Mesenchymal stem cell (in vitro differentiated cells and primary cell): Measurements from ENCODE around the gene IRF7.

Source experiments
- DNase-seq: peaks from one replicate; pipeline ENCODE4 v3.0.0-alpha.2; 2013
- H2AFZ ChIP-seq: one replicate; pipeline ENCODE4 v1.6.1; 2013; ENCODE audit warnings: low read depth, mild to moderate bottlenecking, control low read depth, inconsistent platforms, low read length, moderate library complexity
- H2AK5ac ChIP-seq: 2 replicates; pipeline ENCODE4 v1.6.1; 2013; ENCODE audit warnings: low read length, moderate library complexity, mild to moderate bottlenecking, inconsistent platforms; ENCODE audit not compliant: severe bottlenecking
- H2BK120ac ChIP-seq: one replicate; pipeline ENCODE4 v1.6.1; 2013; ENCODE audit warnings: low read depth, mild to moderate bottlenecking, inconsistent platforms, low read length, moderate library complexity
- H2BK12ac ChIP-seq, 2 experiments: one replicate each; pipeline ENCODE4 v1.6.1; 2013; ENCODE audit warnings: inconsistent platforms in 2 of 2, low read length in 2 of 2, mild to moderate bottlenecking in 2 of 2, moderate library complexity in 2 of 2, control low read depth in 1 of 2
- H2BK15ac ChIP-seq: one replicate; pipeline ENCODE4 v1.6.1; 2013; ENCODE audit warnings: mild to moderate bottlenecking, low read depth, inconsistent platforms; ENCODE audit not compliant: poor library complexity, severe bottlenecking
- H2BK5ac ChIP-seq: 2 replicates; pipeline ENCODE4 v1.6.1; 2013; ENCODE audit warnings: low read depth, mild to moderate bottlenecking, low read length, control low read depth, inconsistent platforms; ENCODE audit not compliant: poor library complexity, severe bottlenecking
- H3K14ac ChIP-seq, 2 experiments: one replicate each; pipeline ENCODE4 v1.6.1; 2013; ENCODE audit warnings: inconsistent platforms in 2 of 2, low read length in 2 of 2, control low read depth in 1 of 2, mild to moderate bottlenecking in 1 of 2, moderate library complexity in 1 of 2
- H3K18ac ChIP-seq, 2 experiments: one replicate each; pipeline ENCODE4 v1.6.1; 2013; ENCODE audit warnings: inconsistent platforms in 2 of 2, low read length in 2 of 2, control low read depth in 1 of 2, low read depth in 1 of 2, mild to moderate bottlenecking in 1 of 2
- H3K23ac ChIP-seq, 2 experiments: one replicate each; pipeline ENCODE4 v1.6.1; 2013; ENCODE audit warnings: inconsistent platforms in 2 of 2, low read length in 2 of 2, mild to moderate bottlenecking in 2 of 2, moderate library complexity in 2 of 2, control low read depth in 1 of 2
- H3K27ac ChIP-seq: 2 replicates; pipeline ENCODE4 v1.5.1; 2013; ENCODE audit warnings: mild to moderate bottlenecking, moderate library complexity, low read length, control low read depth, inconsistent platforms; ENCODE audit not compliant: poor library complexity, severe bottlenecking
- H3K27me3 ChIP-seq, 2 experiments: 2 replicates each; pipeline versions ENCODE4 v1.6.1 to v1.7.0; 2013; ENCODE audit warnings: low read length in 2 of 2, mild to moderate bottlenecking in 2 of 2, moderate library complexity in 2 of 2, control low read depth in 1 of 2, inconsistent platforms in 1 of 2; ENCODE audit not compliant: control insufficient read depth in 1 of 2, insufficient read depth in 1 of 2
- H3K36me3 ChIP-seq, 2 experiments: 2 replicates each; pipeline versions ENCODE4 v1.6.1 to v1.7.0; 2013; ENCODE audit warnings: low read length in 2 of 2, control low read depth in 1 of 2, inconsistent platforms in 1 of 2, low read depth in 1 of 2, mild to moderate bottlenecking in 1 of 2; ENCODE audit not compliant: insufficient read depth in 2 of 2, control insufficient read depth in 1 of 2
- H3K4ac ChIP-seq, 2 experiments: one replicate each; pipeline ENCODE4 v1.6.1; 2013; ENCODE audit warnings: inconsistent platforms in 2 of 2, low read length in 2 of 2, mild to moderate bottlenecking in 2 of 2, moderate library complexity in 2 of 2, control low read depth in 1 of 2, low read depth in 1 of 2
- H3K4me1 ChIP-seq: 2 replicates; pipeline ENCODE4 v1.6.1; 2013; ENCODE audit warnings: low read depth, low read length, control low read depth; ENCODE audit not compliant: control insufficient read depth, insufficient read depth
- H3K4me2 ChIP-seq: 2 replicates; pipeline ENCODE4 v1.6.1; 2013; ENCODE audit warnings: low read length, mild to moderate bottlenecking, inconsistent platforms; ENCODE audit not compliant: poor library complexity, severe bottlenecking
- H3K4me3 ChIP-seq, 2 experiments: 2 replicates each; pipeline versions ENCODE4 v1.5.1 to v1.7.0; 2013; ENCODE audit warnings: low read length in 2 of 2, mild to moderate bottlenecking in 2 of 2, control low read depth in 1 of 2, low read depth in 1 of 2; ENCODE audit not compliant: insufficient read depth in 1 of 2
- H3K79me1 ChIP-seq: replicated peaks from 2 replicates; pipeline ENCODE4 v1.6.1; 2013; ENCODE audit warnings: mild to moderate bottlenecking, control low read depth, low read length, inconsistent platforms; ENCODE audit not compliant: poor library complexity, severe bottlenecking
- H3K9ac ChIP-seq: 2 replicates; pipeline ENCODE4 v1.7.0; 2013; ENCODE audit warnings: mild to moderate bottlenecking, low read length, moderate library complexity
- H3K9me3 ChIP-seq: 2 replicates; pipeline ENCODE4 v1.7.0; 2013; ENCODE audit warnings: mild to moderate bottlenecking, low read length; ENCODE audit not compliant: control insufficient read depth
- H4K8ac ChIP-seq: one replicate; pipeline ENCODE4 v1.6.1; 2013; ENCODE audit warnings: inconsistent platforms, mild to moderate bottlenecking, low read length, moderate library complexity
- H4K91ac ChIP-seq: one replicate; pipeline ENCODE4 v1.6.1; 2013; ENCODE audit warnings: mild to moderate bottlenecking, low read length, inconsistent platforms
- WGBS: methylation state at CpG from one replicate; pipeline ENCODE4 v1.1.7; 2013; ENCODE audit warnings: mixed read lengths; 5-methylcytosine and 5-hydroxymethylcytosine counted together

Gene IRF7

DNA sequence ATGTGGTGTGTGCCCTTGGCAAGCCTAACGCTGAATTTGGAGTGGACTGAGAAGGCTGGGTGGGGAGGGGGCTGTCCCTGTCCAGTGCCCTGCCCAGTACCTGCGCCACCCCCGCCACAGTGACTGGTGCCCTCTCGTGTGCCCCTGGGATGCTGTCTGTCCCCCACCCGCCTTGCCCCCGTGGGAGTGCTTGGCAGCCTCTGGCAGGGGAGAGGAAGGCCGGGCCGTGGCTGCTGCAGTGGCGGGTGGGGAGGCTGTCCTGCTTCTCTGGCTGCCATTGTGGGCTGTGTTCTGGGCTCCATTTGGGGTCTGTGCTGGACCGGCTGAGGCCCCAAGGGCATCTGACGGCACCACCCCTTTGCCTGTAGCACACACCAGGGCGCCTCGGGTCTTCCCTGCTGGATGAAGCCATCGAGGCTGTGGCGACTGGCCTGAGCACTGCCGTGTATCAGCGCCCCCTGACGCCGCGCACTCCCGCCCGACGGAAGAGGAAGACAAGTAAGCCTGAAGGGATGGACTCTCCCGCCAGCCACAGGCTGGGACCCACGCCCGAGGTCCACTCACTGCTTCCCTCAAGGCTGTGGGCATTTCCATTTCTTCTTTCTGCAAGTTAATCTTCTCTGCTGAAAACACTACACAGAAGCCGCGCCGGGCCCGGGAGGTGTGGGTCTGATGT, 17.6 kb downstream of the IRF7 start:
- H3K4me3 ChIP-seq = no peak overlapping the region
- H3K27me3 ChIP-seq = no peaks in the 10 kb centered on the region
- H4K91ac ChIP-seq = peak overlapping the region; percentile 5
- peaks cover 56% of the 10 kb centered on the region for H3K79me1 ChIP-seq
- no peaks in the 10 kb centered on the region for H3K9me3 ChIP-seq
- no peak overlapping the region for H3K23ac ChIP-seq
- DNase-seq = no peak
- no peak overlapping the region for H3K4me2 ChIP-seq
- H4K8ac ChIP-seq = no peak overlapping the region
- H3K27ac ChIP-seq = no peak overlapping the region
- peaks cover 3% of the 10 kb centered on the region for H3K4me1 ChIP-seq
- no peak overlapping the region for H2BK12ac ChIP-seq
- no peak overlapping the region for H2BK5ac ChIP-seq
- H3K36me3 ChIP-seq = peaks cover 87 to 91% of the 10 kb centered on the region in 2 experiments
- no peak overlapping the region for H2BK15ac ChIP-seq
- 96% methylated on average over 30 of the region's 30 CpGs for WGBS
- H3K9ac ChIP-seq = no peak overlapping the region
- no peak overlapping the region for H3K18ac ChIP-seq
- H2BK120ac ChIP-seq = no peak overlapping the region
- H2AK5ac ChIP-seq = no peak overlapping the region
- H2AFZ ChIP-seq = no peak overlapping the region
- no peak overlapping the region for H3K4ac ChIP-seq
- H3K14ac ChIP-seq = no peak overlapping the region

DNA sequence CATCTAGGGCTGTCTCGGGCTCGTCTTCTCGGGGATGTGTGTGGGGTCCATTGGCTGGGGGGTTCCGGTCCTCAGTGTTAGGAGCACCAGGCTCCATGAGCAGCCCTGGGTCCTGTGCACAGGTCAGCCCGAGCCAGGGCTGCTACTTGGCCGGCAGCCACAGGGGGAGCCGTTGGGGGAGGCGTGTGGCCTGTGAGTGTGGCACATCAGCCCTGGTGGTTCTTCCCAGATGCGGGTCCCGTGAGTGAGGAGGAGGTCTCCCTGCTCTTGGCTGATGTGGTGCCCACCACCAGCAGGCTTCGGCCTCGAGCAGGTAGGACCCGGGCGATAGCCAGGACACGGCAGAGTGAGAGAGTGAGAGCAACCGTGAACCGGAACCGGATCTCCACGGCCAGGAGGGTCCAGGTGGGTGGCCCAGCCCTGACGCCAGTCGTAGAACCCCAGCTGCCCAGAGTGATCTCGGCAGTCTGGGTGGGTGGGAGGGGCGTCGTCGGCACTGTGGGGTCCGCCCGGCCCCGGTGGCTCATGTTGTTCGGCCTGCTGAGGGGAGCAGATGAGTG, 18.5 kb downstream of the IRF7 start:
- Histone ChIP-seq H2BK5ac (no peak overlapping the region), H3K27ac (no peak overlapping the region), H2AFZ (no peak overlapping the region), H2BK120ac (no peak overlapping the region), H3K14ac (no peak overlapping the region), H3K9ac (no peak overlapping the region), H3K4me3 (no peak overlapping the region), H3K36me3 (peaks cover 88 to 91% of the 10 kb centered on the region in 2 experiments), H3K79me1 (peaks cover 62% of the 10 kb centered on the region), H3K4me2 (no peak overlapping the region), H3K4ac (no peak overlapping the region), H3K18ac (no peak overlapping the region), H4K91ac (no peak overlapping the region), H2BK15ac (no peak overlapping the region), H3K23ac (no peak overlapping the region), H3K4me1 (peaks cover 3% of the 10 kb centered on the region), H2AK5ac (no peak overlapping the region), H2BK12ac (no peak overlapping the region), H3K9me3 (no peaks in the 10 kb centered on the region), H3K27me3 (no peaks in the 10 kb centered on the region), H4K8ac (no peak overlapping the region)
- 95% methylated on average over 26 of the region's 29 CpGs for WGBS
- no peak for DNase-seq

- no peak overlapping the region for H3K9ac ChIP-seq
- H3K9me3 ChIP-seq = no peaks in the 10 kb centered on the region
These were observed 19.4 kb downstream of the IRF7 start for GRCh38 chr11:596374-596773.

DNA sequence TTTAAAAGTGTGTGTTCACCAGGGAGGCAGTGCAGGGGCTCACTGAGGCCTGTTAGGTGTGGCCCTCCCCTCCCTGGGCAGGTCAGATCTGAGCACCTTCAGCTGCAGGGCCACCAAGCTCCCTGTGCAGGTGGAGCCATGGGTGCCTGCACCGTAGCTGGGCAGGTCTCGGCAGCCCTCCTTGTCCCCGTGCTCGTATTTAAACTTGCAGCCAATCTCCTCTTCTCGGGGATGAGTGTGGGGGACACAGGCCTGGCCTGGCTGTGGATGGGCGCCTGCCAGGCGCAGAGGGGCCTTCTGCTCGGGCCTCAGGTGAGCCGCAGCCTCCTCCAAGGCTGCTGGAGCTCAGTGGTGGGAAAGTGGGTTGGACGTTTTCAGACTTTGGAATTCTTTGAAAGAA, 20.4 kb downstream of the IRF7 start:
- Histone ChIP-seq H2BK5ac (no peak overlapping the region), H2BK15ac (no peak overlapping the region), H3K4ac (no peak overlapping the region), H3K27ac (no peak overlapping the region), H2BK120ac (no peak overlapping the region), H3K79me1 (peaks cover 57% of the 10 kb centered on the region), H3K4me3 (no peak overlapping the region), H3K4me2 (no peak overlapping the region), H3K36me3 (peaks cover 86 to 88% of the 10 kb centered on the region in 2 experiments), H3K27me3 (no peaks in the 10 kb centered on the region), H4K91ac (no peak overlapping the region), H2AFZ (no peak overlapping the region), H3K4me1 (peaks cover 5% of the 10 kb centered on the region), H3K9me3 (no peaks in the 10 kb centered on the region), H4K8ac (no peak overlapping the region), H3K23ac (no peak overlapping the region), H3K14ac (no peak overlapping the region), H2AK5ac (no peak overlapping the region), H2BK12ac (no peak overlapping the region), H3K18ac (no peak overlapping the region), H3K9ac (no peak overlapping the region)
- 94% methylated on average over 10 of the region's 10 CpGs for WGBS
- DNase-seq = no peak

More at GRCh38 chr11:596374-596773, 19.4 kb downstream of the IRF7 start:
- Histone ChIP-seq H4K8ac (no peak overlapping the region), H3K36me3 (peaks cover 85 to 89% of the 10 kb centered on the region in 2 experiments), H2BK5ac (no peak overlapping the region), H3K14ac (no peak overlapping the region), H2AK5ac (no peak overlapping the region), H3K27ac (no peak overlapping the region), H3K4ac (no peak overlapping the region), H3K4me3 (no peak overlapping the region), H4K91ac (no peak overlapping the region), H3K79me1 (peaks cover 57% of the 10 kb centered on the region), H3K23ac (no peak overlapping the region), H2BK12ac (no peak overlapping the region), H2BK15ac (no peak overlapping the region), H3K27me3 (no peaks in the 10 kb centered on the region), H2BK120ac (no peak overlapping the region), H3K4me1 (peaks cover 3% of the 10 kb centered on the region), H2AFZ (no peak overlapping the region), H3K18ac (no peak overlapping the region), H3K4me2 (no peak overlapping the region)
- DNase-seq = no peak
- 93% methylated on average over 7 of the region's 10 CpGs for WGBS
